Subcutaneous adipose tissue (tissue), 4 donors: ENCODE measurements around the gene MYH7B. TPM values are rescaled to one million over a fixed set of nuclear protein-coding genes. Genes with fewer than 3 reads are reported as not detected.

Source experiments
- total RNA-seq, 4 donors: library from RNA; depleted of rRNA; stranded (reverse); fragments of >200 nt; gene quantifications; one replicate each; pipeline ENCODE4 v1.1.0, GENCODE V29; 2016
- TF ChIP-seq, protein P1 (sequence below): fragments of 450-650 bp; IDR thresholded peaks from one replicate; pipeline ENCODE4 v1.5.1; 2016; ENCODE audit warnings: low read depth, mild to moderate bottlenecking, control low read depth, antibody characterized with exemption, moderate library complexity

MYH7B gene
- total RNA-seq, 4 donors from 2014 or later: 0.17 to 2.8 (median 0.38) TPM

DNA sequence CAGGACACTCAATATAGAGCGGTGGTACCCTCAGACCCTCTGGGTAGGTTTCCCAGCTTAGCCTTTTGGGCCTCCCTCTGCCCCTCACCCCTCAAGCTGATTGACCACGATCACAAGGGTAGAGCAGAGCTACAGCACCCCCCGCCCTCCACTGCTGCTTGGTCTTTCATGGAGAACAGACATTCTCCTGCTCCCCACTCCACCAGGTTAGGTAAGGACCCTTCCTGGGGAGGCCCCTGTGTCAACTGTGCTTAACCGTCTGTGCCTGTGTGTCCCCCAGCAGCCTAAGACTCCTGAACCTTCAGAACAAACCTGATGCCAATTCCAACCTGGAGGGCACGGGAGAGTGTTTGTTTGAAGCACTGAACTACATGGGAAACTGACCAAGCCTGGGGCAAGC is 11.8 kb downstream of the MYH7B start:
- TF ChIP-seq, protein P1, sequence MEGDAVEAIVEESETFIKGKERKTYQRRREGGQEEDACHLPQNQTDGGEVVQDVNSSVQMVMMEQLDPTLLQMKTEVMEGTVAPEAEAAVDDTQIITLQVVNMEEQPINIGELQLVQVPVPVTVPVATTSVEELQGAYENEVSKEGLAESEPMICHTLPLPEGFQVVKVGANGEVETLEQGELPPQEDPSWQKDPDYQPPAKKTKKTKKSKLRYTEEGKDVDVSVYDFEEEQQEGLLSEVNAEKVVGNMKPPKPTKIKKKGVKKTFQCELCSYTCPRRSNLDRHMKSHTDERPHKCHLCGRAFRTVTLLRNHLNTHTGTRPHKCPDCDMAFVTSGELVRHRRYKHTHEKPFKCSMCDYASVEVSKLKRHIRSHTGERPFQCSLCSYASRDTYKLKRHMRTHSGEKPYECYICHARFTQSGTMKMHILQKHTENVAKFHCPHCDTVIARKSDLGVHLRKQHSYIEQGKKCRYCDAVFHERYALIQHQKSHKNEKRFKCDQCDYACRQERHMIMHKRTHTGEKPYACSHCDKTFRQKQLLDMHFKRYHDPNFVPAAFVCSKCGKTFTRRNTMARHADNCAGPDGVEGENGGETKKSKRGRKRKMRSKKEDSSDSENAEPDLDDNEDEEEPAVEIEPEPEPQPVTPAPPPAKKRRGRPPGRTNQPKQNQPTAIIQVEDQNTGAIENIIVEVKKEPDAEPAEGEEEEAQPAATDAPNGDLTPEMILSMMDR: no peak

DNA sequence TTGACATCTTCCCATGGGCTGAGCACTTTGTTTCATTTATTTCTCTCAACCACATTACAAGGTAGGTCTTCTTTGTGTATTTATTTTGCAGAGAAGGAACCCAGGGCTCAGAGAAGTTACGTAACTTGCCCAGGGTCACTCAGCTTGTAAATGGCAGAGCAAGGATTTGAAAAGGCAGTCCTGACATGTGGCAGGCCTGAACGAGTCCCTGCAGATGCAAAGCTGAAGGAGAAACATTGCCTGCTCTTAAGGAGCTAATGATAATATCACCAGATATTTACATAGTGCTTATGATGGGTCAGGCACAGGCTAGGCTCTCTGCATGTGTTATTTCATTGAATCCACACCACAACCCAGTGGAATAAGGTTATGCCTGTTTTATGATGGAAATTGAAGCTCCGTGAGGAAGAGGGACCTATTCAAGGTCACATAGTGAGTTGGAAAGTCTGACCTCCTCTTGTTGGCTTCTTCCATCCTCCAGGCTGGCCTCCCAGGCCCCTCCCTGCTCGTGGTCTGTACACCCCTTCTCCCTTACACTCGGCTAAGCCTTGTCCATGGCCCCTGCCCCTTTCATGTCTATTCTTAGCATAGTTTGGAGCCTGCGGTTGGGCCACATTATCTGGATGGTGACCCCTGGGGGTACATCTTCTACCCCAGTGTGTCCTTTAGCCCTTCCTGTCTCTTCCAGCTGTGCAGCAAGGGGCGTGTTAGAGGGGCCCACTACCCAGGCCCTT is 12.5 kb downstream of the MYH7B start:
- TF ChIP-seq, protein P1: no peak

DNA sequence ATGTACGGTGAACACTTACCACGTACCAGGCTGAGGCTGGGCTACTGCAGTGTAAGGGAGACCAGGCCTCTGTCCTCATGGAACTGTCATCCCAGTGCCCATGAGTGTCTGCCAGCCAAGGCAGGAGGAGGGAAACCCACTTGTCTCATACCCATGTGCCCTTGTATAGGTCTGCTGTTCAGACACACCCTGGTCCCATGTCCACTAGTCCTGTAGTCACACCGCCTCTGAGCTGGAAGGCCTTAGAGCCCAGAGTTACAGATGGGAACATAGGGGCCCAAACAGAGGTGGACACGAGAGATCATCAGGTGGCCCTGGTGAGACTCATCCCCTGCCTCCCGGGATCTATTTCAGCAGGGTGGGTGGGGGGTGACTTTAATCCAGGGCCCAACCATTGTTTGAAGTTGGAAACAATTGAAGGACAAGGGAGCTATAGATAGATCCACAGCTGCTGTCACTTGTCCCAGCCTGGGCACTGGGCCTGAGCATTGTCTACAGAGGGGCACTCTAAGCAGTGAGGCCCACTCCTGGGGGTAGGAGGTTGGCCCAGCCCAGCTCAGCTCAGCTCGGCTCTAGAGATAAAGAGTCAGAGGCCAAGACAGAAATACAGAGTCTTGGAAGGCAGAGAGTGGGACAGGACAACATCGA is 14.6 kb downstream of the MYH7B start:
- TF ChIP-seq, protein P1: no peak

DNA sequence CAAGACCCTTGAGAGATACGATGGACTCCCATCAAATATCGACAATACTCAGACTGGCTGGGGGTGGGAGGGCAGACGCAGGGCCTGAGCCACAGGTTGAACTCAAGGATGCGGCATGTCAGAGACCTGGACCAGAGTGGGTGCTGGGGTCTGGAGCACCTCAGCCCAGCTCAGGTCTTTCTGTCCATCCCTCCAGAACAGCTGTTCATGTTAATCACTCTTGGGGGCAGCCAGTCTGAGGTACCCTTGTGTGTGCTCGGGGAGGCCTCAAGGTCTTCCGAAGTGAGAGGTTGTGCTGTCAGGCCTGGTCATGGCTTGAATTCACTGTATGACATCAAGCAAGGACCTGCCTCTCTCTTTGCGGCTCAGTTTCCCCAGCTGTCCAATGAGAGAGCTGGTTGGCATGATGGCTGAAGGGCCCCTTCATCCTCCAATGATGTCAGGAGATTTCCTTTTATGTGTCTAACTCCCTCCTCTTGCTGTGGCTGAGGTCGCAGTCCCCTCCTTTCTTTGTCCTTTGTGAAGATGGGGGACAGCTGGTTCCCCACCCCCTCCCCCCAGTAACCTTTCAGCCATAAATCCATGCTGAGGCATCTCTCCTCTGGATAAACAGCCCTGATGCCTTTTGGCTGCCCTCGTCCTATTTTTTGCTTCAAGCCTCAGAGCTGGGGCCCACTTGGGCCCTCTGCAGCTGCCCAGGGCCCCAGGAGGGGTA is 15.3 kb downstream of the MYH7B start:
- TF ChIP-seq, protein P1: no peak

DNA sequence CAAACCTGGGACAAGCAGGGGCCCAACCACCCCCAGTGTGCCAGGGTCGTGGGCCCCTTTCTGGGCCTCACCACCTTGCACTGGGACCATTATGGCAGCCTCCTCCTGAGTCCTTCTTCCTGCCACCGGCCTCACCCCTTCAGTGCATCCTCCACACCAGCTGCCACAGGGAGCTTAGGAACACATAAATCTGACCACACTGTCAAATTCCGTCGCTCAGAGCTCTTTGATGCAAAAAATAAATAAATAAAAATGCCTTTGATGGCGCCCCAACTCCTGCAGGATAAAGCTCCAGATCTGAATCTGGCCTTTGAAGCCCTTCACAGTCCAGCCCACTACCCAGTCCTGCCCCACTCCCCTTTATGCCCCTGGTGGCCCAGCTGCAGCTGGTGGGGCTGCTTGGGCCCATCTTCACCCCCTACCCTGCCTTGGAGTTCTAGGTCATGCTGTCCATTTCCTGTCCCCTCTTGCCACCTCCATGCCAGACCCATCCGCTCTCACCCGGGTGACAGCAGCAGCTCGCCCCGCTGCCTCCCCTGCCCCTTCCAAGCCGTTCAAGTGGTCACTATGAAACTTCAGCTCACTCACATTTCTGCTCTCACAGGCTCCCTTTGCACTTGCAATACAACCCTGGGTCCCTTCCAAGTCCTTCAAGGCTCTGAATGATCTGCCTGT is 16.0 kb downstream of the MYH7B start:
- TF ChIP-seq, protein P1: no peak

DNA sequence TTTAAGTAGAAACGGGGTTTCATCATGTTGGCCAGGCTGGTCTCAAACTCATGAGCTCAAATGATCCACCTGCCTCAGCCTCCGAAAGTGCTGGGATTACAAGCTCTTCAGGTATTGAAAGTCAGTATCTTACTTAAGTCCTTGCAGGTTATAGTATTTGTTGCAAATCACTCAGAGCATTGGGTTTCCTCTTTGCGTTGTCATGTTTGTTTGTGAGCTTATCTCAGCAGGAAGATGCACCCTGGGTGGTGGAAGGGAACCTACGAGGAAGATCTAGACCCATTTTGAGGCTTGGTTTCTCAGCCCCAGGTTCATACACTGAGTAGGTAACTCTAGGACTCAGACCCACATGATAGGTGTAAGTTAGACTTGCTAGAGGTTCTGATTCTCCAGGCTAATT is 18.6 kb downstream of the MYH7B start:
- TF ChIP-seq, protein P1: no peak
